Measurements from ENCODE around the gene IMPDH2. TPM values are rescaled to one million over a fixed set of nuclear protein-coding genes. Genes with fewer than 3 reads are reported as not detected.

Gene IMPDH2
- total RNA-seq, 1 experiment from 2014 or later = 599 TPM

DNA sequence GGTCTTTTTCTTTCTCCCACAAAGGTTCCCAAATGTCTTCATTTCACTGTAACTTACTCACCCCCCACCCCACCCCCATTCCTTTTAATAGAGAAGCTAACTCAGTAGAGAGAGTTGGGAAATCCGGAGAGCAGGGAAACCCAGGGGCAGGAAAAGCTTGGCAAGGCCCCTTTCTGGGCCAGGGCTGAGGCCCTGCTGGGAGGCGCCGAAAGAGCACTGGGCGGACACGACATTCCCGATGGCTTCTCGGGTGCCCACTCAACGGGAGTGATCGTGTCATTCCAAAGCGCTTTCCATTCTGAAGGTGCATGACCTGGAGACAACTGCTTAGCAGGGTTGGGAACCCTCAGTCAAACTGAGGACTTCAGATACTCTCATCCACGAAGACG, 9.3 kb downstream of the IMPDH2 start:
- POLR2A ChIA-PET = interaction anchor here (0.6 to 5.3 kb wide), 9 partner anchors 8 to 781 kb away, joined by 3 to 52 read pairs (median 5); partner anchors contain the start of genes IMPDH2, P4HTM, QRICH1 and WDR6
- intact Hi-C loops (cut with micrococcal nuclease) = loop anchor here (2.0 kb wide), 1 partner anchor 31 kb away; no protein-coding TSS in a partner anchor

DNA sequence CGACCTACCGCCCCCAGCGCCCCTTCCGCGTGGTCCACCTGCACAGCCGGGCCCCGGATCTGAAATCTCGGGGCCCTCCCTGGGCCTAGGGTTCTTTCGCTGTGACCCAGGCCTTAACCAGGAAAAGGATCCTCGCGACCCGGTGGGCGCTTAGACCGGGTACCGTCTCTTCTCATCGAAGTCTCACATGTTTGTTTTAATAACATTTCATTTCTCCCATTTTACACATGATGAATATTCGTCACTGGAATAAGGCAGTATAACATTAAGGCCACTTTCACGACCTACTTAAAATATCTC, 10.5 kb downstream of the IMPDH2 start:
- Histone ChIP-seq H4K20me1 (ENCODE audit: insufficient read depth) (no peaks in the 10 kb centered on the region), H3K4me1 (ENCODE audit: control insufficient read depth in 1 of 2, insufficient read depth in 2 of 2, low read length in 2 of 2) (peaks cover 20 to 53% of the 10 kb centered on the region in 2 experiments), H3K4me2 (ENCODE audit: low read length) (peak overlapping the region; percentile 90), H3K9me2 (ENCODE audit: insufficient read depth) (no peaks in the 10 kb centered on the region), H3K36me3 (ENCODE audit: control insufficient read depth in 1 of 2, insufficient read depth in 2 of 2, low read length in 2 of 2) (peaks cover 13 to 33% of the 10 kb centered on the region in 2 experiments; a peak in 3 of 4 replicates), H3K27ac (ENCODE audit: low read depth, low read length) (peak overlapping the region; percentile 99), H3K79me2 (ENCODE audit: insufficient read depth, low read length) (peaks cover 47% of the 10 kb centered on the region), H3K9ac (ENCODE audit: low read length) (peak overlapping the region; percentile 99), H2AFZ (ENCODE audit: low read depth, low read length, poor library complexity, severe bottlenecking) (no peak overlapping the region), H3K27me3 (ENCODE audit: insufficient read depth, low read length) (no peaks in the 10 kb centered on the region), H3K4me3 (replicated peaks in 1 of 2; ENCODE audit: low read depth in 1 of 2, low read length in 2 of 2) (peak overlapping the region; percentile 61 to 80), H3K9me3 (ENCODE audit: control insufficient read depth in 1 of 2, insufficient read depth in 1 of 2, low read depth in 1 of 2, low read length in 2 of 2) (no peaks in the 10 kb centered on the region)
- ATAC-seq (no peak), DNase-seq (ENCODE audit: low read depth, low spot score) (no peak)
- ChIA-PET CTCF (interaction anchor here (3.0 to 3.3 kb wide), 2 partner anchors 11 to 30 kb away, joined by 15 to 16 read pairs; partner anchors contain the start of gene WDR6), POLR2A (interaction anchor here (2.0 to 5.3 kb wide), 3 partner anchors 10 to 75 kb away, joined by 5 to 41 read pairs (median 39); partner anchors contain the start of genes IMPDH2, QRICH1 and WDR6), RAD21 (ENCODE audit: low non-redundant PET in 1 of 2, low total read pairs in 2 of 2, uncharacterized antibody in 2 of 2, unreplicated experiment in 2 of 2) (no interaction called here)
- no TSS peak for BruUV-seq (replicated peaks)
- intact Hi-C loops (cut with micrococcal nuclease) = loop anchor here (1.0 kb wide), 1 partner anchor 11 kb away; the partner anchor contains the start of gene WDR6
- TF ChIP-seq JUND (IDR thresholded peaks at IDR 0.05) (no peak), YY1 (IDR thresholded peaks at IDR 0.05; ENCODE audit: extremely low read depth, insufficient replicate concordance, low read depth, low read length) (no peak), RAD21 (IDR thresholded peaks at IDR 0.05; ENCODE audit: low read depth) (no peak), CEBPB (IDR thresholded peaks at IDR 0.05; ENCODE audit: low read depth) (no peak), ZFX (IDR thresholded peaks at IDR 0.05) (peak; percentile 78), EZH2 (IDR thresholded peaks at IDR 0.05) (no peak), CBX3 (IDR thresholded peaks at IDR 0.05; ENCODE audit: low read depth) (no peak), EGR1 (IDR thresholded peaks at IDR 0.05; ENCODE audit: low read depth) (no peak), ZNF274 (IDR thresholded peaks at IDR 0.05; ENCODE audit: low read depth, low read length) (no peak), SP1 (IDR thresholded peaks at IDR 0.05; ENCODE audit: low read depth) (no peak), POLR2A (IDR thresholded peaks at IDR 0.05; ENCODE audit: borderline replicate concordance, extremely low read depth, insufficient read depth, insufficient read length) (peak; percentile 52)
- TF ChIP-seq, protein P1, sequence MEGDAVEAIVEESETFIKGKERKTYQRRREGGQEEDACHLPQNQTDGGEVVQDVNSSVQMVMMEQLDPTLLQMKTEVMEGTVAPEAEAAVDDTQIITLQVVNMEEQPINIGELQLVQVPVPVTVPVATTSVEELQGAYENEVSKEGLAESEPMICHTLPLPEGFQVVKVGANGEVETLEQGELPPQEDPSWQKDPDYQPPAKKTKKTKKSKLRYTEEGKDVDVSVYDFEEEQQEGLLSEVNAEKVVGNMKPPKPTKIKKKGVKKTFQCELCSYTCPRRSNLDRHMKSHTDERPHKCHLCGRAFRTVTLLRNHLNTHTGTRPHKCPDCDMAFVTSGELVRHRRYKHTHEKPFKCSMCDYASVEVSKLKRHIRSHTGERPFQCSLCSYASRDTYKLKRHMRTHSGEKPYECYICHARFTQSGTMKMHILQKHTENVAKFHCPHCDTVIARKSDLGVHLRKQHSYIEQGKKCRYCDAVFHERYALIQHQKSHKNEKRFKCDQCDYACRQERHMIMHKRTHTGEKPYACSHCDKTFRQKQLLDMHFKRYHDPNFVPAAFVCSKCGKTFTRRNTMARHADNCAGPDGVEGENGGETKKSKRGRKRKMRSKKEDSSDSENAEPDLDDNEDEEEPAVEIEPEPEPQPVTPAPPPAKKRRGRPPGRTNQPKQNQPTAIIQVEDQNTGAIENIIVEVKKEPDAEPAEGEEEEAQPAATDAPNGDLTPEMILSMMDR (IDR thresholded peaks at IDR 0.05 in 2 of 3, conservative IDR thresholded peaks at IDR 0.05 in 1 of 3; ENCODE audit: borderline replicate concordance in 1 of 3, insufficient read depth in 1 of 3, low read depth in 2 of 3, low read length in 2 of 3) = no peak
- TF ChIP-seq, protein P2, sequence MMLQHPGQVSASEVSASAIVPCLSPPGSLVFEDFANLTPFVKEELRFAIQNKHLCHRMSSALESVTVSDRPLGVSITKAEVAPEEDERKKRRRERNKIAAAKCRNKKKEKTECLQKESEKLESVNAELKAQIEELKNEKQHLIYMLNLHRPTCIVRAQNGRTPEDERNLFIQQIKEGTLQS (IDR thresholded peaks at IDR 0.05) = no peak

More for the DNA sequence above, 9.3 kb downstream of the IMPDH2 start:
- RAD21 ChIA-PET (ENCODE audit: low non-redundant PET in 1 of 2, low total read pairs in 2 of 2, uncharacterized antibody in 2 of 2, unreplicated experiment in 2 of 2) = interaction anchor here in 1 of 2 experiments (0.6 kb wide), 1 partner anchor 74 kb away, joined by 3 read pairs; the partner anchor contains the start of gene QRICH1
- H3K9me3 ChIP-seq (ENCODE audit: control insufficient read depth in 1 of 2, insufficient read depth in 1 of 2, low read depth in 1 of 2, low read length in 2 of 2) = no peaks in the 10 kb centered on the region
- H2AFZ ChIP-seq (ENCODE audit: low read depth, low read length, poor library complexity, severe bottlenecking) = no peak overlapping the region
- no TSS peak for BruUV-seq (replicated peaks)
- ATAC-seq = no peak
- peaks cover 56% of the 10 kb centered on the region for H3K79me2 ChIP-seq (ENCODE audit: insufficient read depth, low read length)
- no peak for DNase-seq (ENCODE audit: low read depth, low spot score)
- no peaks in the 10 kb centered on the region for H3K27me3 ChIP-seq (ENCODE audit: insufficient read depth, low read length)
- no peak for TF ChIP-seq CEBPB (IDR thresholded peaks at IDR 0.05; ENCODE audit: low read depth)
- TF ChIP-seq YY1 (IDR thresholded peaks at IDR 0.05; ENCODE audit: extremely low read depth, insufficient replicate concordance, low read depth, low read length) = no peak
- TF ChIP-seq EZH2phosphoT487 (IDR thresholded peaks at IDR 0.05; ENCODE audit: borderline replicate concordance) = no peak
- TF ChIP-seq TCF7L2 (IDR thresholded peaks at IDR 0.05; ENCODE audit: borderline replicate concordance, extremely low read depth, insufficient read depth, insufficient read length) = no peak
- TF ChIP-seq, protein P3, sequence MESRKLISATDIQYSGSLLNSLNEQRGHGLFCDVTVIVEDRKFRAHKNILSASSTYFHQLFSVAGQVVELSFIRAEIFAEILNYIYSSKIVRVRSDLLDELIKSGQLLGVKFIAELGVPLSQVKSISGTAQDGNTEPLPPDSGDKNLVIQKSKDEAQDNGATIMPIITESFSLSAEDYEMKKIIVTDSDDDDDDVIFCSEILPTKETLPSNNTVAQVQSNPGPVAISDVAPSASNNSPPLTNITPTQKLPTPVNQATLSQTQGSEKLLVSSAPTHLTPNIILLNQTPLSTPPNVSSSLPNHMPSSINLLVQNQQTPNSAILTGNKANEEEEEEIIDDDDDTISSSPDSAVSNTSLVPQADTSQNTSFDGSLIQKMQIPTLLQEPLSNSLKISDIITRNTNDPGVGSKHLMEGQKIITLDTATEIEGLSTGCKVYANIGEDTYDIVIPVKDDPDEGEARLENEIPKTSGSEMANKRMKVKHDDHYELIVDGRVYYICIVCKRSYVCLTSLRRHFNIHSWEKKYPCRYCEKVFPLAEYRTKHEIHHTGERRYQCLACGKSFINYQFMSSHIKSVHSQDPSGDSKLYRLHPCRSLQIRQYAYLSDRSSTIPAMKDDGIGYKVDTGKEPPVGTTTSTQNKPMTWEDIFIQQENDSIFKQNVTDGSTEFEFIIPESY (IDR thresholded peaks at IDR 0.05; ENCODE audit: extremely low read depth, insufficient replicate concordance, low read length) = no peak
- H4K20me1 ChIP-seq (ENCODE audit: insufficient read depth) = no peaks in the 10 kb centered on the region
- no peaks in the 10 kb centered on the region for H3K9me2 ChIP-seq (ENCODE audit: insufficient read depth)
- CTCF ChIA-PET = interaction anchor here (1.8 to 3.0 kb wide), 3 partner anchors 12 to 151 kb away, joined by 5 to 27 read pairs (median 15); partner anchors contain the start of gene WDR6
- H3K4me1 ChIP-seq (ENCODE audit: control insufficient read depth in 1 of 2, insufficient read depth in 2 of 2, low read length in 2 of 2) = peaks cover 20 to 64% of the 10 kb centered on the region in 2 experiments
- peak overlapping the region; percentile 99 for H3K27ac ChIP-seq (ENCODE audit: low read depth, low read length)
- peak overlapping the region; percentile 80 to 98 for H3K4me3 ChIP-seq (replicated peaks in 1 of 2; ENCODE audit: low read depth in 1 of 2, low read length in 2 of 2)
- H3K36me3 ChIP-seq (ENCODE audit: control insufficient read depth in 1 of 2, insufficient read depth in 2 of 2, low read length in 2 of 2) = peaks cover 17 to 33% of the 10 kb centered on the region in 2 experiments; a peak in 3 of 4 replicates
- peak overlapping the region; percentile 90 for H3K4me2 ChIP-seq (ENCODE audit: low read length)
- H3K9ac ChIP-seq (ENCODE audit: low read length) = peak overlapping the region; percentile 99

Data from HCT116 (cell line).